Activated CD4-positive, alpha-beta T cell treated with anti-CD3 and anti-CD28 coated beads, Interleukin-2, amount 10 ng/mL, durations not matched to agents 7 days and 5 days (primary cell): ENCODE measurements around the gene TGM1. TPM values are rescaled to one million over a fixed set of nuclear protein-coding genes. Genes with fewer than 3 reads are reported as not detected.

Experiments
- CTCF ChIA-PET: fragments of 350-600 bp; sonication (Branson Sonifier 250); formaldehyde crosslinking; loops from one replicate; lab custom pipeline; 2021; ENCODE audit warnings: antibody characterized with exemption; lab: Charles Lee
- POLR2A ChIA-PET: fragments of 350-600 bp; sonication (Branson Sonifier 250); formaldehyde crosslinking; loops from one replicate; lab custom pipeline; 2021; ENCODE audit warnings: antibody characterized with exemption; lab: Charles Lee
- DNase-seq: peaks from one replicate; pipeline ENCODE4 v3.0.0-alpha.2; 2020
- H3K27ac Mint-ChIP-seq: one replicate; pipeline ENCODE4 v1.8.0; 2021; ENCODE audit warnings: mild to moderate bottlenecking, moderate library complexity, mixed read lengths
- H3K27me3 Mint-ChIP-seq: one replicate; pipeline ENCODE4 v1.8.0; 2021; ENCODE audit warnings: mixed read lengths
- H3K36me3 Mint-ChIP-seq: one replicate; pipeline ENCODE4 v1.8.0; 2021; ENCODE audit warnings: low read depth, mixed read lengths
- H3K4me1 Mint-ChIP-seq: one replicate; pipeline ENCODE4 v1.8.0; 2021; ENCODE audit warnings: mixed read lengths
- H3K4me3 Mint-ChIP-seq: one replicate; pipeline ENCODE4 v1.8.0; 2021; ENCODE audit warnings: mild to moderate bottlenecking, moderate library complexity, mixed read lengths
- H3K9me3 Mint-ChIP-seq: one replicate; pipeline ENCODE4 v1.8.0; 2021; ENCODE audit warnings: mixed read lengths
- total RNA-seq, 2 experiments: library from RNA; stranded (reverse); gene quantifications; one replicate each; pipeline ENCODE4 v1.2.3, GENCODE V29; 2021

The TGM1 gene
- total RNA-seq, 2 experiments from 2014 or later = 6.5 TPM

GRCh38 chr14:24300326-24300980, 37.5 kb upstream of the TGM1 start:
- Mint-ChIP-seq H3K4me1 (peaks cover 53% of the 10 kb centered on the region), H3K36me3 (peaks cover 54% of the 10 kb centered on the region)
- CTCF ChIA-PET = interaction anchor here (0.8 to 8.7 kb wide), 11 partner anchors 10 to 136 kb away, joined by 3 to 111 read pairs (median 4); partner anchors contain the start of genes CIDEB, LTB4R, LTB4R2 and RABGGTA

GRCh38 chr14:24299255-24300191, 36.5 kb upstream of the TGM1 start, which contains the start of the genes DHRS1 and NOP9:
TSS of gene DHRS1 (minus strand) at chr14:24299780. CDS start at chr14:24299106, 674 bp downstream.
TSS of gene NOP9 (plus strand) at chr14:24299850. CDS start at chr14:24299955, 105 bp downstream.
- peaks cover 53% of the 10 kb centered on the region for H3K4me1 Mint-ChIP-seq
- H3K36me3 Mint-ChIP-seq = peaks cover 45% of the 10 kb centered on the region
- peak within 1 kb of the TSS; percentile 89 for H3K4me3 Mint-ChIP-seq
- DNase-seq = peak; percentile 92
- H3K9me3 Mint-ChIP-seq = no peaks in the 10 kb centered on the region
- ChIA-PET POLR2A (interaction anchor here (1.3 to 1.6 kb wide), 2 partner anchors 11 to 58 kb away, joined by 4 to 5 read pairs; partner anchors contain the start of gene TINF2), CTCF (interaction anchor here (0.6 to 8.7 kb wide), 14 partner anchors 9 to 137 kb away, joined by 3 to 111 read pairs (median 4); partner anchors contain the start of genes CIDEB, KHNYN, LTB4R and LTB4R2)
- H3K27me3 Mint-ChIP-seq = no peaks in the 10 kb centered on the region
- peak within 1 kb of the TSS; percentile 93 for H3K27ac Mint-ChIP-seq

More at GRCh38 chr14:24300326-24300980, 37.5 kb upstream of the TGM1 start:
- DNase-seq = no peak
- POLR2A ChIA-PET = interaction anchor here (1.3 to 1.6 kb wide), 2 partner anchors 10 to 59 kb away, joined by 4 to 5 read pairs; partner anchors contain the start of gene TINF2
- H3K27me3 Mint-ChIP-seq = no peaks in the 10 kb centered on the region
- H3K27ac Mint-ChIP-seq = peak overlapping the region; percentile 93
- H3K4me3 Mint-ChIP-seq = peak overlapping the region; percentile 89
- H3K9me3 Mint-ChIP-seq = no peaks in the 10 kb centered on the region

GRCh38 chr14:24298892-24299254, 35.9 kb upstream of the TGM1 start:
- Mint-ChIP-seq H3K27me3 (no peaks in the 10 kb centered on the region), H3K9me3 (no peaks in the 10 kb centered on the region), H3K4me3 (peak overlapping the region; percentile 89), H3K27ac (peak overlapping the region; percentile 93), H3K4me1 (peaks cover 53% of the 10 kb centered on the region), H3K36me3 (peaks cover 42% of the 10 kb centered on the region)
- DNase-seq = no peak
- POLR2A ChIA-PET = no interaction called here
- CTCF ChIA-PET = interaction anchor here (0.6 to 8.7 kb wide), 13 partner anchors 9 to 137 kb away, joined by 3 to 111 read pairs (median 5); partner anchors contain the start of genes CIDEB, KHNYN, LTB4R and LTB4R2

GRCh38 chr14:24297190-24297964, 34.4 kb upstream of the TGM1 start:
- Mint-ChIP-seq H3K36me3 (peaks cover 28% of the 10 kb centered on the region), H3K4me3 (peak overlapping the region; percentile 24), H3K27me3 (no peaks in the 10 kb centered on the region), H3K27ac (peak overlapping the region; percentile 84), H3K9me3 (no peaks in the 10 kb centered on the region), H3K4me1 (peaks cover 53% of the 10 kb centered on the region)
- ChIA-PET POLR2A (interaction anchor here (0.6 to 1.9 kb wide), 2 partner anchors 55 to 88 kb away, joined by 5 to 10 read pairs; partner anchors contain the start of gene TINF2), CTCF (interaction anchor here (0.6 to 8.7 kb wide), 27 partner anchors 7 to 139 kb away, joined by 3 to 111 read pairs (median 5); partner anchors contain the start of genes ADCY4, CIDEB, IPO4 and KHNYN)
- no peak for DNase-seq

GRCh38 chr14:24296341-24297157, 33.6 kb upstream of the TGM1 start:
- peak overlapping the region; percentile 84 for H3K27ac Mint-ChIP-seq
- no peaks in the 10 kb centered on the region for H3K27me3 Mint-ChIP-seq
- POLR2A ChIA-PET = interaction anchor here (1.9 kb wide), 1 partner anchor 54 kb away, joined by 10 read pairs; the partner anchor contains the start of gene TINF2
- no peak overlapping the region for H3K4me3 Mint-ChIP-seq
- peak; percentile 80 for DNase-seq
- H3K9me3 Mint-ChIP-seq = no peaks in the 10 kb centered on the region
- peaks cover 23% of the 10 kb centered on the region for H3K36me3 Mint-ChIP-seq
- CTCF ChIA-PET = interaction anchor here (0.7 to 8.7 kb wide), 28 partner anchors 10 to 140 kb away, joined by 3 to 111 read pairs (median 6); partner anchors contain the start of genes ADCY4, CIDEB, IPO4 and KHNYN
- H3K4me1 Mint-ChIP-seq = peaks cover 45% of the 10 kb centered on the region

- Mint-ChIP-seq H3K27ac (no peak overlapping the region), H3K36me3 (peaks cover 37% of the 10 kb centered on the region), H3K4me3 (no peak overlapping the region), H3K27me3 (no peaks in the 10 kb centered on the region), H3K9me3 (no peaks in the 10 kb centered on the region), H3K4me1 (peaks cover 43% of the 10 kb centered on the region)
- no peak for DNase-seq
- ChIA-PET POLR2A (interaction anchor here (0.6 kb wide), 1 partner anchor 27 kb away, joined by 3 read pairs; no protein-coding TSS in a partner anchor), CTCF (interaction anchor here (1.2 to 5.2 kb wide), 7 partner anchors 10 to 51 kb away, joined by 4 to 41 read pairs (median 24); partner anchors contain the start of genes CIDEB, LTB4R, LTB4R2 and RABGGTA)
Measured at GRCh38 chr14:24293525-24293924, 30.5 kb upstream of the TGM1 start.

- peaks cover 44% of the 10 kb centered on the region for H3K4me1 Mint-ChIP-seq
- peaks cover 38% of the 10 kb centered on the region for H3K36me3 Mint-ChIP-seq
- no peaks in the 10 kb centered on the region for H3K27me3 Mint-ChIP-seq
- no peak overlapping the region for H3K4me3 Mint-ChIP-seq
- ChIA-PET CTCF (interaction anchor here (1.2 to 5.2 kb wide), 10 partner anchors 9 to 50 kb away, joined by 4 to 41 read pairs (median 6); partner anchors contain the start of genes CIDEB, LTB4R, LTB4R2 and RABGGTA), POLR2A (no interaction called here)
- no peak for DNase-seq
- no peaks in the 10 kb centered on the region for H3K9me3 Mint-ChIP-seq
- H3K27ac Mint-ChIP-seq = no peak overlapping the region
Measured at GRCh38 chr14:24292118-24292807, 29.3 kb upstream of the TGM1 start.

- DNase-seq = no peak
- ChIA-PET POLR2A (no interaction called here), CTCF (interaction anchor here (1.4 to 5.2 kb wide), 9 partner anchors 8 to 49 kb away, joined by 4 to 41 read pairs (median 7); partner anchors contain the start of genes CIDEB, LTB4R, LTB4R2 and RABGGTA)
- Mint-ChIP-seq H3K27me3 (no peaks in the 10 kb centered on the region), H3K27ac (no peak overlapping the region), H3K4me1 (peaks cover 37% of the 10 kb centered on the region), H3K4me3 (no peak overlapping the region), H3K9me3 (no peaks in the 10 kb centered on the region), H3K36me3 (peaks cover 36% of the 10 kb centered on the region)
Measured at GRCh38 chr14:24291446-24292117, 28.6 kb upstream of the TGM1 start.

GRCh38 chr14:24290746-24291145, 27.8 kb upstream of the TGM1 start:
- H3K4me1 Mint-ChIP-seq = peaks cover 28% of the 10 kb centered on the region
- no peak for DNase-seq
- H3K27me3 Mint-ChIP-seq = peaks cover 2% of the 10 kb centered on the region
- ChIA-PET POLR2A (interaction anchor here (0.9 kb wide), 1 partner anchor 16 kb away, joined by 3 read pairs; no protein-coding TSS in a partner anchor), CTCF (interaction anchor here (0.9 to 5.2 kb wide), 11 partner anchors 8 to 200 kb away, joined by 3 to 41 read pairs (median 6); partner anchors contain the start of genes CIDEB, LTB4R, LTB4R2 and RABGGTA)
- no peaks in the 10 kb centered on the region for H3K9me3 Mint-ChIP-seq
- peaks cover 27% of the 10 kb centered on the region for H3K36me3 Mint-ChIP-seq
- no peak overlapping the region for H3K27ac Mint-ChIP-seq
- no peak overlapping the region for H3K4me3 Mint-ChIP-seq
